ENCODE data around the gene PLEKHM2. TPM values are rescaled to one million over a fixed set of nuclear protein-coding genes. Genes with fewer than 3 reads are reported as not detected.

Gene PLEKHM2
- total RNA-seq, 4 donors from 2014 or later, result 51.3 to 61.6 (median 55.2) TPM

GRCh38 chr1:15757575-15758342 is 73.6 kb downstream of the PLEKHM2 start:
- H3K27ac ChIP-seq, result peak overlapping the region; percentile 60
- DNase-seq (ENCODE audit: low spot score in 2 of 2), result no peak
- no peak for TF ChIP-seq EP300 (IDR thresholded peaks at IDR 0.05)
- TF ChIP-seq POLR2AphosphoS5 (IDR thresholded peaks at IDR 0.05), result no peak
- TF ChIP-seq POLR2A (IDR thresholded peaks at IDR 0.05), result no peak
- no peak for TF ChIP-seq CTCF (IDR thresholded peaks at IDR 0.05)
- H3K4me1 ChIP-seq, result peaks cover 54% of the 10 kb centered on the region
- H3K27me3 ChIP-seq, result peaks cover 7% of the 10 kb centered on the region
- H3K36me3 ChIP-seq, result no peaks in the 10 kb centered on the region
- H3K4me3 ChIP-seq, result peak overlapping the region; percentile 62
- H3K9me3 ChIP-seq, result no peaks in the 10 kb centered on the region
- 34% methylated on average over 18 of the region's 24 CpGs for WGBS

- Histone ChIP-seq H3K36me3 (no peaks in the 10 kb centered on the region), H3K4me1 (peaks cover 54% of the 10 kb centered on the region), H3K27ac (peak within 1 kb of the TSS; percentile 60), H3K4me3 (peak within 1 kb of the TSS; percentile 62), H3K9me3 (no peaks in the 10 kb centered on the region), H3K27me3 (peaks cover 7% of the 10 kb centered on the region)
- WGBS, result 20% methylated on average over 7 of the region's 58 CpGs
- TF ChIP-seq CTCF (IDR thresholded peaks at IDR 0.05) (no peak), POLR2AphosphoS5 (IDR thresholded peaks at IDR 0.05) (no peak), EP300 (IDR thresholded peaks at IDR 0.05) (no peak), POLR2A (IDR thresholded peaks at IDR 0.05) (no peak)
- DNase-seq (ENCODE audit: low spot score in 2 of 2), result no peak
Observed at GRCh38 chr1:15758343-15758931, 74.3 kb downstream of the PLEKHM2 start, which contains the start of gene FBLIM1. FBLIM1 (plus strand) TSS chr1:15758795; CDS start chr1:15764984, 6,189 bp downstream.

GRCh38 chr1:15758953-15759661 is 75.0 kb downstream of the PLEKHM2 start:
- DNase-seq (ENCODE audit: low spot score in 2 of 2), result no peak
- Histone ChIP-seq H3K36me3 (no peaks in the 10 kb centered on the region), H3K4me1 (peaks cover 57% of the 10 kb centered on the region), H3K27me3 (peaks cover 7% of the 10 kb centered on the region), H3K4me3 (peak overlapping the region; percentile 62), H3K9me3 (no peaks in the 10 kb centered on the region), H3K27ac (peak overlapping the region; percentile 60)
- 5% methylated on average over 13 of the region's 58 CpGs for WGBS
- TF ChIP-seq EP300 (IDR thresholded peaks at IDR 0.05), result no peak
- no peak for TF ChIP-seq POLR2AphosphoS5 (IDR thresholded peaks at IDR 0.05)
- TF ChIP-seq POLR2A (IDR thresholded peaks at IDR 0.05), result no peak
- TF ChIP-seq CTCF (IDR thresholded peaks at IDR 0.05), result no peak

GRCh38 chr1:15760520-15761211 is 76.5 kb downstream of the PLEKHM2 start:
- no peak for DNase-seq (ENCODE audit: low spot score in 2 of 2)

More at GRCh38 chr1:15760520-15761211, 76.5 kb downstream of the PLEKHM2 start:
- TF ChIP-seq EP300 (IDR thresholded peaks at IDR 0.05), result no peak
- no peak for TF ChIP-seq CTCF (IDR thresholded peaks at IDR 0.05)
- no peak for TF ChIP-seq POLR2AphosphoS5 (IDR thresholded peaks at IDR 0.05)
- TF ChIP-seq POLR2A (IDR thresholded peaks at IDR 0.05), result no peak
- Histone ChIP-seq H3K4me1 (peaks cover 69% of the 10 kb centered on the region), H3K27me3 (peaks cover 7% of the 10 kb centered on the region), H3K27ac (peak overlapping the region; percentile 60), H3K4me3 (peak overlapping the region; percentile 62), H3K9me3 (no peaks in the 10 kb centered on the region), H3K36me3 (peaks cover 8% of the 10 kb centered on the region)
- WGBS, result 64% methylated on average over 9 of the region's 12 CpGs

Data from suprapubic skin (tissue), 4 donors.